H1 (cell line): ENCODE results near the gene HIC1. TPM values are rescaled to one million over a fixed set of nuclear protein-coding genes. Genes with fewer than 3 reads are reported as not detected.
A peak's percentile ranks its signal among the peaks of the same experiment; 100 is the strongest.

ENCODE experiments used
- CTCF ChIA-PET: fragments of 300-600 bp; sonication (Branson Sonifier 250); formaldehyde crosslinking; loops from one replicate; lab custom pipeline; 2021; ENCODE audit not compliant: partially characterized antibody; lab: Charles Lee
- POLR2A ChIA-PET: fragments of 300-600 bp; sonication (Branson Sonifier 250); formaldehyde crosslinking; loops from one replicate; lab custom pipeline; 2021; ENCODE audit warnings: inconsistent platforms; ENCODE audit not compliant: partially characterized antibody; lab: Charles Lee
- DNase-seq, 2 experiments: peaks; one replicate each; pipeline versions ENCODE4 v3.0.0 to v3.0.0-alpha.2; 2010 to 2022; ENCODE audit warnings: low spot score in 2 of 2, low read depth in 1 of 2, mixed read lengths in 1 of 2
- FAIRE-seq: peaks from 2 replicates; lab custom pipeline; 2011; peaks lifted over from hg19 to GRCh38; lab: Jason Lieb, UNC
- H2AFZ ChIP-seq: 2 replicates; pipeline ENCODE4 v1.8.1; 2012; ENCODE audit warnings: low read length, inconsistent platforms
- H2AK5ac ChIP-seq: 2 replicates; pipeline ENCODE4 v1.6.1; 2013; ENCODE audit warnings: low read depth, low read length
- H2BK120ac ChIP-seq: replicated peaks from 2 replicates; pipeline ENCODE3; 2013; ENCODE audit warnings: low read depth, low read length, inconsistent platforms
- H2BK12ac ChIP-seq: 2 replicates; pipeline ENCODE4 v1.6.1; 2013; ENCODE audit warnings: low read depth, low read length
- H2BK15ac ChIP-seq: 2 replicates; pipeline ENCODE4 v1.6.1; 2013; ENCODE audit warnings: low read length
- H2BK20ac ChIP-seq: 2 replicates; pipeline ENCODE4 v1.6.1; 2013; ENCODE audit warnings: low read length
- H2BK5ac ChIP-seq: 2 replicates; pipeline ENCODE4 v1.6.1; 2013; ENCODE audit warnings: low read depth, low read length
- H3K14ac ChIP-seq: 2 replicates; pipeline ENCODE4 v1.6.1; 2013; ENCODE audit warnings: inconsistent platforms; ENCODE audit not compliant: insufficient read length
- H3K18ac ChIP-seq: 2 replicates; pipeline ENCODE4 v1.6.1; 2013; ENCODE audit warnings: low read length; ENCODE audit errors: extremely low read depth
- H3K23ac ChIP-seq: 2 replicates; pipeline ENCODE4 v1.6.1; 2013; ENCODE audit warnings: inconsistent platforms; ENCODE audit not compliant: insufficient read length
- H3K23me2 ChIP-seq: 2 replicates; pipeline ENCODE4 v1.6.1; 2013; ENCODE audit warnings: low read depth, low read length
- H3K27ac ChIP-seq: 2 replicates; pipeline ENCODE4 v1.6.1; 2011; ENCODE audit warnings: low read depth, low read length, inconsistent platforms
- H3K27me3 ChIP-seq, 4 experiments: replicated peaks in 1 of 4; 1 replicate in 1 of 4; 2 replicates in 3 of 4; pipeline versions ENCODE4 v1.6.1 to v1.8.1; 2011 to 2013; ENCODE audit warnings: low read length in 3 of 4, mild to moderate bottlenecking in 3 of 4, inconsistent platforms in 2 of 4, mixed read lengths in 2 of 4, moderate library complexity in 1 of 4; ENCODE audit not compliant: control insufficient read depth in 3 of 4, insufficient read depth in 3 of 4; ENCODE audit errors: extremely low read depth in 1 of 4
- H3K36me3 ChIP-seq, 4 experiments: 2 replicates each; pipeline versions ENCODE4 v1.6.1 to v1.8.1; 2011 to 2013; ENCODE audit warnings: mild to moderate bottlenecking in 4 of 4, low read length in 3 of 4, moderate library complexity in 2 of 4, control low read depth in 1 of 4, inconsistent platforms in 1 of 4; ENCODE audit not compliant: insufficient read depth in 4 of 4, control insufficient read depth in 2 of 4
- H3K4ac ChIP-seq: replicated peaks from 2 replicates; pipeline ENCODE3; 2013; ENCODE audit warnings: low read length, low read depth, mixed read lengths, inconsistent platforms; ENCODE audit not compliant: insufficient read length
- H3K4me1 ChIP-seq, 4 experiments: replicated peaks in 1 of 4; 1 replicate in 1 of 4; 2 replicates in 3 of 4; pipeline versions ENCODE4 v1.6.1 to v1.8.1; 2011 to 2013; ENCODE audit warnings: low read length in 3 of 4, inconsistent platforms in 2 of 4, mixed read lengths in 1 of 4; ENCODE audit not compliant: insufficient read depth in 4 of 4, control insufficient read depth in 3 of 4
- H3K4me2 ChIP-seq, 2 experiments: 2 replicates each; pipeline versions ENCODE4 v1.6.1 to v1.8.1; 2011 to 2013; ENCODE audit warnings: low read depth in 2 of 2, low read length in 2 of 2, control low read depth in 1 of 2, inconsistent platforms in 1 of 2, mild to moderate bottlenecking in 1 of 2; ENCODE audit not compliant: insufficient read depth in 1 of 2
- H3K4me3 ChIP-seq, 4 experiments: fragments of 200-600, 300-600 bp in 1 of 4; sonication (generic), shearing (Covaris generic), sonication (Bioruptor Twin) in 1 of 4; 2 replicates each; pipeline versions ENCODE4 v1.5.1 to v1.8.1; 2011 to 2016; ENCODE audit warnings: low read length in 4 of 4, low read depth in 3 of 4, control low read depth in 2 of 4, inconsistent platforms in 2 of 4, mild to moderate bottlenecking in 2 of 4, mixed read lengths in 1 of 4, moderate library complexity in 1 of 4; ENCODE audit not compliant: insufficient read depth in 2 of 4; ENCODE audit errors: extremely low read depth in 1 of 4
- H3K56ac ChIP-seq: replicated peaks from 2 replicates; pipeline ENCODE3; 2013; ENCODE audit warnings: low read depth, mild to moderate bottlenecking, mixed read lengths, low read length, inconsistent platforms; ENCODE audit not compliant: insufficient read length
- H3K79me1 ChIP-seq: 2 replicates; pipeline ENCODE4 v1.6.1; 2013; ENCODE audit warnings: low read depth, low read length, control low read depth
- H3K79me2 ChIP-seq, 2 experiments: 2 replicates each; pipeline versions ENCODE4 v1.6.1 to v1.8.1; 2012 to 2013; ENCODE audit warnings: low read length in 2 of 2, mild to moderate bottlenecking in 2 of 2, inconsistent platforms in 1 of 2; ENCODE audit not compliant: insufficient read depth in 2 of 2, control insufficient read depth in 1 of 2
- H3K9ac ChIP-seq, 4 experiments: replicated peaks in 1 of 4; 1 replicate in 1 of 4; 2 replicates in 3 of 4; pipeline versions ENCODE4 v1.6.1 to v1.8.1; 2011 to 2013; ENCODE audit warnings: low read depth in 3 of 4, low read length in 3 of 4, control low read depth in 2 of 4, mild to moderate bottlenecking in 2 of 4, moderate library complexity in 2 of 4, inconsistent platforms in 1 of 4; ENCODE audit errors: extremely low read depth in 1 of 4
- H3K9me3 ChIP-seq, 2 experiments: 2 replicates each; pipeline versions ENCODE4 v1.6.1 to v1.8.1; 2012 to 2013; ENCODE audit warnings: mild to moderate bottlenecking in 2 of 2, moderate library complexity in 2 of 2, control low read depth in 1 of 2, inconsistent platforms in 1 of 2, low read depth in 1 of 2, low read length in 1 of 2, mixed read lengths in 1 of 2; ENCODE audit not compliant: insufficient read depth in 2 of 2
- H4K20me1 ChIP-seq, 2 experiments: replicated peaks in 1 of 2; 2 replicates each; pipeline versions ENCODE3 to v1.8.1; 2011 to 2013; ENCODE audit warnings: inconsistent platforms in 2 of 2, low read length in 2 of 2, mild to moderate bottlenecking in 1 of 2; ENCODE audit not compliant: insufficient read depth in 2 of 2, control insufficient read depth in 1 of 2
- H4K5ac ChIP-seq: 2 replicates; pipeline ENCODE4 v1.6.1; 2013; ENCODE audit warnings: low read length, low read depth, mixed read lengths, inconsistent platforms; ENCODE audit not compliant: insufficient read length
- H4K8ac ChIP-seq: 2 replicates; pipeline ENCODE4 v1.8.0; 2013; ENCODE audit warnings: mild to moderate bottlenecking, moderate library complexity, low read length, inconsistent platforms; ENCODE audit not compliant: insufficient read depth; ENCODE audit errors: extremely low read depth
- H4K91ac ChIP-seq: replicated peaks from 2 replicates; pipeline ENCODE3; 2013; ENCODE audit warnings: low read length, mixed read lengths, inconsistent platforms; ENCODE audit not compliant: insufficient read length
- CBX5 ChIP-seq: fragments of 300-800, 300-1000 bp; sonication (generic); IDR thresholded peaks from 2 replicates; pipeline ENCODE4 v1.7.1; 2016; ENCODE audit warnings: antibody characterized with exemption, low read length, low read depth
- HDAC6 ChIP-seq: IDR thresholded peaks from one replicate; pipeline ENCODE4 v1.7.1; 2012; ENCODE audit warnings: low read depth, mild to moderate bottlenecking, inconsistent platforms, low read length, moderate library complexity
- KDM1A ChIP-seq: fragments of 200-600, 300-600 bp; sonication (generic); IDR thresholded peaks from 2 replicates; pipeline ENCODE4 v1.7.1; 2016; ENCODE audit warnings: mild to moderate bottlenecking, low read length, borderline replicate concordance
- RAD21 ChIP-seq, 2 experiments: IDR thresholded peaks in 1 of 2; conservative IDR thresholded peaks in 1 of 2; 2 replicates each; pipeline ENCODE4 v1.6.1; 2011; ENCODE audit warnings: low read depth in 2 of 2, low read length in 2 of 2, improper control_type of control experiment in 1 of 2, inconsistent platforms in 1 of 2, mild to moderate bottlenecking in 1 of 2, moderate library complexity in 1 of 2
- TAF1 ChIP-seq: IDR thresholded peaks from 2 replicates; pipeline ENCODE4 v1.6.1; 2011; ENCODE audit warnings: mild to moderate bottlenecking, low read depth, low read length
- YY1 ChIP-seq: IDR thresholded peaks from 2 replicates; pipeline ENCODE4 v1.6.1; 2011; ENCODE audit warnings: low read depth, mild to moderate bottlenecking, low read length
- WGBS, 2 experiments: shearing (Covaris generic) in 1 of 2; methylation state at CpG; one replicate each; pipeline versions ENCODE4 v1.1.6 to v1.1.7; 2013 to 2015; ENCODE audit warnings: low lambda C conversion rate in 2 of 2, mixed read lengths in 2 of 2, inconsistent platforms in 1 of 2, low coverage in 1 of 2, missing lambda C conversion rate in 1 of 2; ENCODE audit not compliant: insufficient replicate concordance in 2 of 2, insufficient coverage in 1 of 2, insufficient read length in 1 of 2; ENCODE audit errors: extremely low coverage in 1 of 2, missing lambda C conversion rate in 1 of 2; 5-methylcytosine and 5-hydroxymethylcytosine counted together
- polyA plus RNA-seq, 7 experiments: library from polyadenylated mRNA; depleted of rRNA in 3 of 7; stranded (reverse) in 5 of 7; unstranded in 2 of 7; fragments of >200 nt in 5 of 7; fragments of 200-250 nt in 2 of 7; gene quantifications; 1 replicate in 5 of 7; 2 replicates in 1 of 7; 4 replicates in 1 of 7; pipeline versions ENCODE4 v1.2.1 to v1.2.3, GENCODE V29; 2011 to 2013; ENCODE audit warnings: missing spikeins in 2 of 7, mixed read lengths in 2 of 7
- total RNA-seq: library from RNA; stranded (reverse); fragmentation: NEBNext Ultra II Directional; extraction: Animal tissue kit (Norgen Biotek cat#: 25700); gene quantifications from 2 replicates; pipeline ENCODE4 v1.2.1, GENCODE V29; 2021
- TF ChIP-seq, protein P1 (sequence below), 3 experiments: IDR thresholded peaks; 1 replicate in 2 of 3; 2 replicates in 1 of 3; pipeline versions ENCODE4 v1.5.1 to v1.6.1; 2011; ENCODE audit warnings: low read length in 3 of 3, mild to moderate bottlenecking in 3 of 3, inconsistent platforms in 2 of 3, low read depth in 1 of 3, moderate library complexity in 1 of 3; ENCODE audit not compliant: insufficient read depth in 1 of 3; ENCODE audit errors: control extremely low read depth in 1 of 3

HIC1 gene
- total and polyA plus RNA-seq, 2 of the 8 experiments (the other 6 are each of a cell fraction or from before 2014, with no cell fraction given): 0.06 to 0.09 TPM

DNA sequence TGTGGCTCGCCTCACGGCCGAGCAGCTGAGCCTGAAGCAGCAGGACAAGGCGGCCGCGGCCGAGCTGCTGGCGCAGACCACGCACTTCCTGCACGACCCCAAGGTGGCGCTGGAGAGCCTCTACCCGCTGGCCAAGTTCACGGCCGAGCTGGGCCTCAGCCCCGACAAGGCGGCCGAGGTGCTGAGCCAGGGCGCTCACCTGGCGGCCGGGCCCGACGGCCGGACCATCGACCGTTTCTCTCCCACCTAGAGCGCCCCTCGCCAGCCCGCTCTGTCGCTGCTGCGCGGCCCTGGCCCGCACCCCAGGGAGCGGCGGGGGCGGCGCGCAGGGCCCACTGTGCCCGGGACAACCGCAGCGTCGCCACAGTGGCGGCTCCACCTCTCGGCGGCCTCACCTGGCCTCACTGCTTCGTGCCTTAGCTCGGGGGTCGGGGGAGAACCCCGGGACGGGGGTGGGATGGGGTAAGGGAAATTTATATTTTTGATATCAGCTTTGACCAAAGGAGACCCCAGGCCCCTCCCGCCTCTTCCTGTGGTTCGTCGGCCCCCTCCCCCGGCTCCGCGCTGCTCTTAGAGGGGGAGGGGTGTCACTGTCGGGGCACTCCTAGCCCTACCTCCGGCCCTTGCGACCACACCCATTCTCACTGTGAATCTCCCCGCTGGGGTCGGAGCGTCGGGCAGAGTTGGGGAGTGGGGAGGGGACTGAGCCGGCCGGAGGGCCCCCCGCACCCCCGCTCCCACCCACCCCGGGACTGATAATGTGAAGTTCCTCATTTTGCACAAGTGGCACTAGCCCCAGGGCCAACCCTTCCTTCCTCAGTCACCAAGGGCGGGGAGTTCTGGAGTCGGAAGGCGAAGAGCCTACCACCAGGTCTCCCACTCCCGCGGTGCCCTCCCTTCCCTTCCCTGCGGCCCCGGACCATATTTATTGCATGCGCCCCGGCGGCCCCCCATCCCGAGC lies 4.0 kb downstream of the HIC1 start:
- Histone ChIP-seq H3K9ac (no peak overlapping the region), H2BK20ac (no peak overlapping the region), H4K91ac (no peak overlapping the region), H3K4me2 (peak overlapping the region; percentile 12 to 62), H3K27ac (no peak overlapping the region), H3K27me3 (peaks cover 50 to 74% (median 67%) of the 10 kb centered on the region in 4 experiments), H3K4me3 (peak overlapping the region in 3 of 4 experiments; percentile 4 to 54 (median 9); a peak in 4 of 8 replicates), H2BK5ac (no peak overlapping the region), H2AFZ (no peak overlapping the region), H4K5ac (no peak overlapping the region), H3K79me2 (no peaks in the 10 kb centered on the region), H4K8ac (peak overlapping the region; percentile 19), H2BK12ac (0 out of 2 replicates have a peak overlapping the region, but pooled peaks have one; percentile 77), H3K9me3 (peaks cover 0 to 7% of the 10 kb centered on the region in 2 experiments; a peak in 1 of 4 replicates), H3K79me1 (no peaks in the 10 kb centered on the region), H2BK15ac (no peak overlapping the region), H3K36me3 (peaks cover 0 to 14% (median 0%) of the 10 kb centered on the region in 4 experiments; a peak in 1 of 8 replicates), H3K18ac (no peak overlapping the region; the same call in 1 of the 2 replicates), H4K20me1 (peaks cover 12 to 16% of the 10 kb centered on the region in 2 experiments), H3K4ac (no peak overlapping the region), H3K4me1 (peaks cover 0 to 31% (median 17%) of the 10 kb centered on the region in 4 experiments; a peak in 6 of 7 replicates), H3K14ac (no peak overlapping the region), H3K23me2 (peaks cover 4% of the 10 kb centered on the region; the same call in 1 of the 2 replicates), H3K23ac (no peak overlapping the region), H2BK120ac (no peak overlapping the region), H2AK5ac (no peak overlapping the region), H3K56ac (no peak overlapping the region)
- ChIA-PET CTCF (interaction anchor here (0.5 to 9.3 kb wide), 41 partner anchors 10 to 310 kb away, joined by 3 to 122 read pairs (median 4); partner anchors contain the start of gene OVCA2), POLR2A (interaction anchor here (0.9 to 2.6 kb wide), 4 partner anchors 9 to 277 kb away, joined by 3 to 8 read pairs (median 6); partner anchors contain the start of gene TSR1)
- WGBS, 2 experiments: 17% methylated on average over 27 of the region's 78 CpGs; no CpG with 5 or more reads in 1 of the 2 experiments
- peak in 1 of 2 experiments; percentile 94 for DNase-seq
- FAIRE-seq: no peak
- TF ChIP-seq, protein P1, sequence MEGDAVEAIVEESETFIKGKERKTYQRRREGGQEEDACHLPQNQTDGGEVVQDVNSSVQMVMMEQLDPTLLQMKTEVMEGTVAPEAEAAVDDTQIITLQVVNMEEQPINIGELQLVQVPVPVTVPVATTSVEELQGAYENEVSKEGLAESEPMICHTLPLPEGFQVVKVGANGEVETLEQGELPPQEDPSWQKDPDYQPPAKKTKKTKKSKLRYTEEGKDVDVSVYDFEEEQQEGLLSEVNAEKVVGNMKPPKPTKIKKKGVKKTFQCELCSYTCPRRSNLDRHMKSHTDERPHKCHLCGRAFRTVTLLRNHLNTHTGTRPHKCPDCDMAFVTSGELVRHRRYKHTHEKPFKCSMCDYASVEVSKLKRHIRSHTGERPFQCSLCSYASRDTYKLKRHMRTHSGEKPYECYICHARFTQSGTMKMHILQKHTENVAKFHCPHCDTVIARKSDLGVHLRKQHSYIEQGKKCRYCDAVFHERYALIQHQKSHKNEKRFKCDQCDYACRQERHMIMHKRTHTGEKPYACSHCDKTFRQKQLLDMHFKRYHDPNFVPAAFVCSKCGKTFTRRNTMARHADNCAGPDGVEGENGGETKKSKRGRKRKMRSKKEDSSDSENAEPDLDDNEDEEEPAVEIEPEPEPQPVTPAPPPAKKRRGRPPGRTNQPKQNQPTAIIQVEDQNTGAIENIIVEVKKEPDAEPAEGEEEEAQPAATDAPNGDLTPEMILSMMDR (IDR thresholded peaks at IDR 0.05; ENCODE audit: control extremely low read depth in 1 of 3, insufficient read depth in 1 of 3, low read depth in 1 of 3, low read length in 3 of 3): peak; percentile 88 to 91 (median 91)
- TF ChIP-seq HDAC6 (no peak), CBX5 (no peak), RAD21 (IDR thresholded peaks at IDR 0.05 in 1 of 2, conservative IDR thresholded peaks at IDR 0.05 in 1 of 2; ENCODE audit: low read depth in 2 of 2, low read length in 2 of 2) (peak; percentile 72 to 73), TAF1 (no peak), YY1 (0 out of 2 replicates have a peak, but pooled peaks have one; percentile 50), KDM1A (peak; percentile 74)
